Smooth muscle cell (in vitro differentiated cells): Measurements from ENCODE around the gene APOA1. TPM values are rescaled to one million over a fixed set of nuclear protein-coding genes. Genes with fewer than 3 reads are reported as not detected.

Source experiments
- DNase-seq: peaks from one replicate; lab custom pipeline; 2025; ENCODE audit not compliant: unreplicated experiment; lab: John Stamatoyannopoulos, UW
- H2AFZ ChIP-seq: fragments of 200-600 bp; sonication (generic); 2 replicates; pipeline ENCODE4 v1.6.0; 2016; ENCODE audit warnings: antibody characterized with exemption, low read depth, mild to moderate bottlenecking
- H3F3A ChIP-seq: fragments of 200-600 bp; sonication (generic); 2 replicates; pipeline ENCODE4 v1.6.0; 2017; ENCODE audit warnings: antibody characterized with exemption, low read depth
- H3K27ac ChIP-seq: fragments of 200-600 bp; sonication (generic); 2 replicates; pipeline ENCODE4 v1.5.1; 2016; ENCODE audit warnings: low read depth, mild to moderate bottlenecking
- H3K27me3 ChIP-seq: fragments of 200-600 bp; sonication (generic); 2 replicates; pipeline ENCODE4 v1.6.1; 2016; ENCODE audit warnings: low read depth, mild to moderate bottlenecking
- H3K36me3 ChIP-seq: fragments of 200-600 bp; sonication (generic); 2 replicates; pipeline ENCODE4 v1.5.1; 2016; ENCODE audit warnings: low read depth
- H3K4me1 ChIP-seq: fragments of 200-600 bp; sonication (generic); 2 replicates; pipeline ENCODE4 v1.5.1; 2016; ENCODE audit warnings: low read depth
- H3K4me2 ChIP-seq: fragments of 200-600 bp; sonication (generic); 2 replicates; pipeline ENCODE4 v1.6.0; 2016; ENCODE audit warnings: mild to moderate bottlenecking
- H3K4me3 ChIP-seq: fragments of 200-600 bp; sonication (generic); 2 replicates; pipeline ENCODE4 v1.5.1; 2016; ENCODE audit warnings: mild to moderate bottlenecking
- H3K79me2 ChIP-seq: fragments of 200-600 bp; sonication (generic); 2 replicates; pipeline ENCODE4 v1.6.0; 2016; ENCODE audit warnings: low read depth, mild to moderate bottlenecking
- H3K9ac ChIP-seq: fragments of 200-600 bp; sonication (generic); 2 replicates; pipeline ENCODE4 v1.6.0; 2016; ENCODE audit warnings: low read depth
- H3K9me3 ChIP-seq: fragments of 200-600 bp; sonication (generic); replicated peaks from 2 replicates; pipeline ENCODE4 v1.5.1; 2016; ENCODE audit warnings: low read depth
- H4K20me1 ChIP-seq: fragments of 200-600 bp; sonication (generic); 2 replicates; pipeline ENCODE4 v1.6.0; 2016; ENCODE audit warnings: low read depth
- WGBS: methylation state at CpG from one replicate; pipeline ENCODE4 v1.1.7; 2016; ENCODE audit warnings: low lambda C conversion rate; 5-methylcytosine and 5-hydroxymethylcytosine counted together
- polyA plus RNA-seq: library from polyadenylated mRNA; unstranded; fragments of >200 nt; fragmentation: Nextera tagmentation; extraction: Ambion mirVana; gene quantifications from 2 replicates; pipeline ENCODE4 v1.2.1, GENCODE V29; 2016
- total RNA-seq: library from RNA; depleted of rRNA; stranded (reverse); fragments of >200 nt; gene quantifications from 2 replicates; pipeline ENCODE4 v1.2.3, GENCODE V29; 2014
- TF ChIP-seq, protein P1 (sequence below): fragments of 200-600 bp; sonication (generic); IDR thresholded peaks from 2 replicates; pipeline ENCODE4 v1.5.1; 2017; ENCODE audit warnings: borderline replicate concordance, mild to moderate bottlenecking, antibody characterized with exemption; ENCODE audit not compliant: insufficient read depth, poor library complexity, severe bottlenecking

The APOA1 gene
- total RNA-seq (1.2 and 2.5 TPM in 2 replicates), polyA plus RNA-seq (3.2 and 3.8 TPM in 2 replicates)

DNA sequence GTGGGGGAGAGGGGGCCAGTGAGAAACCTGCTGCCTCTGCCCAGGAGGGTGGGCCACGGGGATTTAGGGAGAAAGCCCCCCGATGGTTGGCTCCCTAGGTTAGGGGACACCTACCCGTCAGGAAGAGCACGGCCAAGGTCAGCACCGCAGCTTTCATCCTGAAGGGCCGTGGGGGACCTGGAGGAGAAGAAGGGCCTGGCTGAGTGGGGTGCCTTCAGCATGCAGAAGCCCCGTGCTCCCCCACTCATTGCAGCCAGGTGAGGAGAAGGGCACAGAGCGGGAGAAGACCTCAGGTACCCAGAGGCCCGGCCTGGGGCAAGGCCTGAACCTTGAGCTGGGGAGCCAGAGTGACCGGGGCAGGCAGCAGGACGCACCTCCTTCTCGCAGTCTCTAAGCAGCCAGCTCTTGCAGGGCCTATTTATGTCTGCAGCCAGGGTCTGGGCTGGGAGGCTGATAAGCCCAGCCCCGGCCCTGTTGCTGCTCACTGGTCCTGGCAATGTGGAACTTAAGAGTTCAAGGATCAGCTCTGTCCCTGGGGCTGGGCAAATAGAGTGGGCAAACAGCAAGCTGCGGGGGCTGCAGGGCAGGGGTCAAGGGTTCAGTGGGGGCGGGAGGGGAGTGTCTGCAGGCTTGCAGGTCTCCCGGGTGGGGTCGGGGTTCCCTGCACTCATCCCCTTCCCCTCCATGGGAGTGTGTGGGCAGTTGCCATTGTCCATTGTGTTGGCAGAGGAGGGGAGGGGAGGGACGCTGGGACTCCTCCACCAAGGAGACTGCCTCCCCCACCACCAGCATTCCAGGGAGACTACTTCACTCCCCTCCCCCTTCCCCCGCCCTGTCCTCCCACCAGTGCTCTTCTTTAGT is at the start of gene APOA1:
Gene APOA1, minus strand, starts transcription at position 392 of the 861 bp plus-strand sequence. Its CDS starts 235 bp downstream, at position 157.
- 75% methylated on average over 19 of the region's 19 CpGs for WGBS
- Histone ChIP-seq H3K9me3 (no peaks in the 10 kb centered on the region), H3K4me2 (no peak within 1 kb of the TSS), H3K9ac (no peak within 1 kb of the TSS), H4K20me1 (no peaks in the 10 kb centered on the region), H3K27ac (no peak within 1 kb of the TSS), H3K4me3 (peak within 1 kb of the TSS; percentile 16), H3F3A (no peaks in the 10 kb centered on the region), H3K27me3 (no peaks in the 10 kb centered on the region), H3K79me2 (no peaks in the 10 kb centered on the region), H3K4me1 (peaks cover 3% of the 10 kb centered on the region), H3K36me3 (no peaks in the 10 kb centered on the region), H2AFZ (no peak within 1 kb of the TSS)
- TF ChIP-seq, protein P1, sequence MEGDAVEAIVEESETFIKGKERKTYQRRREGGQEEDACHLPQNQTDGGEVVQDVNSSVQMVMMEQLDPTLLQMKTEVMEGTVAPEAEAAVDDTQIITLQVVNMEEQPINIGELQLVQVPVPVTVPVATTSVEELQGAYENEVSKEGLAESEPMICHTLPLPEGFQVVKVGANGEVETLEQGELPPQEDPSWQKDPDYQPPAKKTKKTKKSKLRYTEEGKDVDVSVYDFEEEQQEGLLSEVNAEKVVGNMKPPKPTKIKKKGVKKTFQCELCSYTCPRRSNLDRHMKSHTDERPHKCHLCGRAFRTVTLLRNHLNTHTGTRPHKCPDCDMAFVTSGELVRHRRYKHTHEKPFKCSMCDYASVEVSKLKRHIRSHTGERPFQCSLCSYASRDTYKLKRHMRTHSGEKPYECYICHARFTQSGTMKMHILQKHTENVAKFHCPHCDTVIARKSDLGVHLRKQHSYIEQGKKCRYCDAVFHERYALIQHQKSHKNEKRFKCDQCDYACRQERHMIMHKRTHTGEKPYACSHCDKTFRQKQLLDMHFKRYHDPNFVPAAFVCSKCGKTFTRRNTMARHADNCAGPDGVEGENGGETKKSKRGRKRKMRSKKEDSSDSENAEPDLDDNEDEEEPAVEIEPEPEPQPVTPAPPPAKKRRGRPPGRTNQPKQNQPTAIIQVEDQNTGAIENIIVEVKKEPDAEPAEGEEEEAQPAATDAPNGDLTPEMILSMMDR = no peak
- DNase-seq = no peak

DNA sequence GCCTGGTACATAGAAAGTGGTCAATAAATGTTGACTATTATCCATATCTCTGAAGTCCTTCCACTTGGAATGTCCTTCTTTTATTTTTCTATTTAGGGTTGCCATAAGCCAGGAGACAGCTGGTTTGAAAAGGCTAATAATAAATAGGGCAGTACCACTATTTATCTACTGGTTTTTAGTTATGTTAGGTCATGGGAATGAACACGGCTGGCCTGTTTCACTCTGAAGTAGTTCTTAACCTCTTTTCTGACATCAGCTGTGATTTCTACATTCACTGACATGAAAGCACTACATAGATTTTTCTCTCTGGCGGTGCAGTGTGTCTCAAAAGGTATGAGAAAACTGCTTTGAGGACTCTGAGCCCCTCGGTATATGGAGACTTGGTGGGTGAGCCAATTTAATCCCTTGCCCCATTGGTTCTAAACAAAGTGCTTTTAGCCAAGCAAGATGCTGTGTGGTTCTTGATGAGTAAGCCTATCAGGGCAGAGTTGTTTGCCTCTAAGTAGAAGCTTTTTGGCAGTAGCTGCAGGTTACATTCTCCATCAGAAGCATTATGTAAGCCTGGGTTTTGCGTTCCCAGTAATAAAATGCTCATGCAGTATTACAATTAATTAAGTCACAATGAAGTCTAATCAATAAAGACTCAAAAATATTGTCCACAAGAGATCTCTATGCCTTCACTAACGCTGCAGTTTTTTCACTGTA is 48.7 kb upstream of the APOA1 start:
- no peak overlapping the region for H3K27ac ChIP-seq
- H3K9me3 ChIP-seq = no peaks in the 10 kb centered on the region
- H2AFZ ChIP-seq = no peak overlapping the region
- TF ChIP-seq, protein P1 = no peak
- peaks cover 2% of the 10 kb centered on the region for H4K20me1 ChIP-seq
- no peak overlapping the region for H3K9ac ChIP-seq
- no peaks in the 10 kb centered on the region for H3K4me1 ChIP-seq
- no peaks in the 10 kb centered on the region for H3F3A ChIP-seq
- no peak overlapping the region for H3K4me3 ChIP-seq
- H3K27me3 ChIP-seq = no peaks in the 10 kb centered on the region
- no peak overlapping the region for H3K4me2 ChIP-seq
- DNase-seq = no peak
- H3K36me3 ChIP-seq = no peaks in the 10 kb centered on the region
- 94% methylated on average over 5 of the region's 5 CpGs for WGBS
- H3K79me2 ChIP-seq = no peaks in the 10 kb centered on the region

DNA sequence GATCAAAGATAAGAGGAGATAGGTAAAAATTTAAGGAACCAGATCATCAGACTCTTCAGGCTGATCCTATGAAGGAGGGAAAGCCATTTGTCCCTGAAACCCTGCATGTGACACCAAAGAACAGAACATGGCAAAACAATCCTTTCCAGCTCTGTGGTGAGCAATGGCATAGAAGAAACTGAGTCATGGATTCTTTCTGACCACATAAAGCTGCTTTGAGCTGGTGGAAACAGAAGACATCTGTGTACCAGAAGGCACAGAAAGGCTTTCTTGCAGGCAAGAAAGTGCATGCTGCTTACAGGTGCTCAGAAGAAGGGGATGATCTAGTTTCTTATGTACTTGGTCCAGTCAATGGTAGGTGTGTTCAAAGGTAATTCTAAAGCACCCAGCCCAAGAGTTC is 45.0 kb upstream of the APOA1 start:
- no peaks in the 10 kb centered on the region for H3F3A ChIP-seq
- no peak overlapping the region for H3K9ac ChIP-seq
- H4K20me1 ChIP-seq = peaks cover 2% of the 10 kb centered on the region
- H2AFZ ChIP-seq = no peak overlapping the region
- no peaks in the 10 kb centered on the region for H3K27me3 ChIP-seq
- no peaks in the 10 kb centered on the region for H3K9me3 ChIP-seq
- no peaks in the 10 kb centered on the region for H3K4me1 ChIP-seq
- H3K79me2 ChIP-seq = no peaks in the 10 kb centered on the region
- H3K27ac ChIP-seq = no peak overlapping the region
- TF ChIP-seq, protein P1 = no peak
- DNase-seq = no peak
- no peak overlapping the region for H3K4me3 ChIP-seq
- H3K4me2 ChIP-seq = no peak overlapping the region
- H3K36me3 ChIP-seq = no peaks in the 10 kb centered on the region
